K562 (cell line): ENCODE measurements around the gene RGS3. TPM values are rescaled to one million over a fixed set of nuclear protein-coding genes. Genes with fewer than 3 reads are reported as not detected.

Source experiments
- ATAC-seq: fragments of 200-7000 bp; cut with Tn5 transposase; 3 replicates; pipeline ENCODE4 v1.9.1; 2020; ENCODE audit warnings: moderate library complexity
- BruUV-seq: library from RNA; stranded (reverse); fragments of 400-500 nt; replicated peaks from 2 replicates; lab custom pipeline; 2021; lab: Mats Ljungman, UMichigan
- CTCF ChIA-PET: fragments of 300-600 bp; formaldehyde crosslinking; extraction: SDS; loops from one replicate; lab custom pipeline; 2021; ENCODE audit warnings: low intra/inter-chr PET ratio; lab: Yijun Ruan, JAX
- POLR2A ChIA-PET: fragments of 300-600, 350-650 bp; sonication (Branson Sonifier 250); formaldehyde crosslinking; extraction: SDS; loops from one replicate; lab custom pipeline; 2021; ENCODE audit warnings: antibody characterized with exemption, inconsistent platforms; lab: Yijun Ruan, JAX
- DNase-seq, 4 experiments: peaks; one replicate each; pipeline versions ENCODE4 v3.0.0 to v3.0.0-alpha.2; 2011 to 2018; ENCODE audit warnings: low spot score in 3 of 4, mixed read lengths in 3 of 4; ENCODE audit errors: extremely low read depth in 1 of 4
- FAIRE-seq: peaks from 2 replicates; lab custom pipeline; 2011; peaks lifted over from hg19 to GRCh38; lab: Jason Lieb, UNC
- H2AFZ ChIP-seq: 2 replicates; pipeline ENCODE4 v1.6.0; 2011; ENCODE audit warnings: low read depth, low read length, control low read depth, inconsistent platforms
- H3K27ac ChIP-seq: fragments of 200-600 bp; 3 replicates; pipeline ENCODE4 v1.8.0; 2011; ENCODE audit warnings: low read depth, mild to moderate bottlenecking, control low read depth, inconsistent platforms, low read length, moderate library complexity, mixed read lengths; ENCODE audit errors: extremely low read depth
- H3K27me3 ChIP-seq, 2 experiments: fragments of 300-600 bp in 1 of 2; 2 replicates in 1 of 2; 3 replicates in 1 of 2; pipeline versions ENCODE4 v1.6.0 to v1.8.0; 2011; ENCODE audit warnings: inconsistent platforms in 2 of 2, low read length in 2 of 2, mild to moderate bottlenecking in 1 of 2, mixed read lengths in 1 of 2, moderate library complexity in 1 of 2; ENCODE audit not compliant: control insufficient read depth in 2 of 2, insufficient read depth in 2 of 2
- H3K36me3 ChIP-seq: fragments of 300-600 bp; 3 replicates; pipeline ENCODE4 v1.8.0; 2011; ENCODE audit warnings: mild to moderate bottlenecking, low read length, inconsistent platforms; ENCODE audit not compliant: control insufficient read depth, insufficient read depth
- H3K4me1 ChIP-seq, 2 experiments: fragments of 200-600 bp in 1 of 2; replicated peaks in 1 of 2; 2 replicates in 1 of 2; 3 replicates in 1 of 2; pipeline versions ENCODE4 v1.5.1 to v1.8.0; 2011; ENCODE audit warnings: inconsistent platforms in 2 of 2, low read length in 2 of 2, mild to moderate bottlenecking in 1 of 2, mixed read lengths in 1 of 2, moderate library complexity in 1 of 2; ENCODE audit not compliant: control insufficient read depth in 2 of 2, insufficient read depth in 2 of 2
- H3K4me2 ChIP-seq: 2 replicates; pipeline ENCODE4 v1.6.1; 2011; ENCODE audit warnings: low read length, control low read depth, inconsistent platforms, mixed read lengths; ENCODE audit not compliant: insufficient read depth
- H3K4me3 ChIP-seq: fragments of 200-600 bp; sonication (generic), shearing (Covaris generic); 2 replicates; pipeline ENCODE4 v1.5.1; 2016; ENCODE audit warnings: control low read depth, inconsistent platforms
- H3K79me2 ChIP-seq: fragments of 200-600 bp; 3 replicates; pipeline ENCODE4 v1.8.0; 2011; ENCODE audit warnings: low read length, inconsistent platforms; ENCODE audit not compliant: control insufficient read depth, insufficient read depth
- H3K9ac ChIP-seq, 2 experiments: 2 replicates each; pipeline versions ENCODE4 v1.6.0 to v1.6.1; 2011; ENCODE audit warnings: low read depth in 2 of 2, low read length in 2 of 2, control low read depth in 1 of 2, inconsistent platforms in 1 of 2, mild to moderate bottlenecking in 1 of 2, mixed read lengths in 1 of 2; ENCODE audit not compliant: insufficient read depth in 1 of 2
- H3K9me1 ChIP-seq: one replicate; pipeline ENCODE4 v1.6.0; 2011; ENCODE audit warnings: inconsistent platforms, mild to moderate bottlenecking, low read length, moderate library complexity; ENCODE audit not compliant: control insufficient read depth, insufficient read depth
- H3K9me3 ChIP-seq: replicated peaks from 2 replicates; pipeline ENCODE4 v1.5.1; 2011; ENCODE audit warnings: low read depth, low read length, inconsistent platforms; ENCODE audit not compliant: control insufficient read depth, insufficient read depth
- H4K20me1 ChIP-seq: replicated peaks from 2 replicates; pipeline ENCODE4 v1.6.1; 2011; ENCODE audit warnings: low read length, inconsistent platforms, mixed read lengths; ENCODE audit not compliant: control insufficient read depth, insufficient read depth
- BHLHE40 ChIP-seq: IDR thresholded peaks from 2 replicates; pipeline ENCODE4 v1.6.1; 2011; ENCODE audit warnings: low read length, improper control_type of control experiment
- CC2D1A ChIP-seq: fragments of 450-650 bp; IDR thresholded peaks from 2 replicates; pipeline ENCODE4 v1.6.1; 2017; ENCODE audit warnings: mild to moderate bottlenecking
- EWSR1 ChIP-seq: fragments of 450-650 bp; IDR thresholded peaks from 2 replicates; pipeline ENCODE4 v1.6.1; 2018; ENCODE audit warnings: borderline replicate concordance, mild to moderate bottlenecking, low read depth, moderate library complexity; ENCODE audit not compliant: partially characterized antibody
- POLR2AphosphoS5 ChIP-seq: IDR thresholded peaks from 2 replicates; pipeline ENCODE4 v1.6.1; 2011; ENCODE audit warnings: mild to moderate bottlenecking, low read depth, low read length, moderate library complexity; ENCODE audit not compliant: control insufficient read depth, insufficient read depth
- SMARCA4 ChIP-seq: fragments of 450-650 bp; IDR thresholded peaks from 2 replicates; pipeline ENCODE4 v1.6.1; 2016
- WGBS: fragments of 100-300 bp; shearing (Covaris generic); methylation state at CpG from one replicate; pipeline ENCODE4 v1.1.6; 2016; ENCODE audit warnings: low coverage, mixed read lengths; ENCODE audit not compliant: insufficient coverage; ENCODE audit errors: missing lambda C conversion rate; 5-methylcytosine and 5-hydroxymethylcytosine counted together
- in situ Hi-C: fragments of 300-500 bp; cut with MboI; formaldehyde crosslinking; loops from 4 replicates; pipeline ENCODE4 v1.15.0; 2018; ENCODE audit warnings: inconsistent platforms, mixed read lengths
- intact Hi-C: fragments of 100-400 bp; cut with micrococcal nuclease; formaldehyde crosslinking; loops from 2 replicates; pipeline ENCODE4 v1.14.2; 2022
- polyA plus RNA-seq, 8 experiments: library from polyadenylated mRNA; depleted of rRNA in 4 of 8; stranded (reverse) in 5 of 8; unstranded in 3 of 8; fragments of >200 nt; fragmentation: Nextera tagmentation in 2 of 8; fragmentation: Illumina TruSeq in 1 of 8; extraction: Ambion mirVana in 2 of 8; extraction: Trizol in 1 of 8; gene quantifications; 2 replicates each; pipeline versions ENCODE4 v1.2.1 to v1.2.3, GENCODE V29; 2011 to 2014; ENCODE audit warnings: inconsistent platforms in 1 of 8, missing spikeins in 1 of 8
- total RNA-seq, 7 experiments: library from RNA; depleted of rRNA in 6 of 7; stranded (reverse); fragments of >200 nt in 6 of 7; fragmentation: Illumina TruSeq in 2 of 7; extraction: Trizol in 2 of 7; gene quantifications; 2 replicates each; pipeline versions ENCODE4 v1.2.1 to v1.2.3, GENCODE V29; 2011 to 2021; ENCODE audit warnings: low replicate concordance in 1 of 7
- TF ChIP-seq, protein P1 (sequence below): fragments of 450-650 bp; IDR thresholded peaks from 2 replicates; pipeline ENCODE4 v1.6.1; 2016; ENCODE audit warnings: mild to moderate bottlenecking, moderate library complexity

RGS3 gene
- total and polyA plus RNA-seq, 9 of the 15 experiments (the other 6 are each of a cell fraction or from before 2014, with no cell fraction given) = 0.08 to 2.9 (median 0.95) TPM

DNA sequence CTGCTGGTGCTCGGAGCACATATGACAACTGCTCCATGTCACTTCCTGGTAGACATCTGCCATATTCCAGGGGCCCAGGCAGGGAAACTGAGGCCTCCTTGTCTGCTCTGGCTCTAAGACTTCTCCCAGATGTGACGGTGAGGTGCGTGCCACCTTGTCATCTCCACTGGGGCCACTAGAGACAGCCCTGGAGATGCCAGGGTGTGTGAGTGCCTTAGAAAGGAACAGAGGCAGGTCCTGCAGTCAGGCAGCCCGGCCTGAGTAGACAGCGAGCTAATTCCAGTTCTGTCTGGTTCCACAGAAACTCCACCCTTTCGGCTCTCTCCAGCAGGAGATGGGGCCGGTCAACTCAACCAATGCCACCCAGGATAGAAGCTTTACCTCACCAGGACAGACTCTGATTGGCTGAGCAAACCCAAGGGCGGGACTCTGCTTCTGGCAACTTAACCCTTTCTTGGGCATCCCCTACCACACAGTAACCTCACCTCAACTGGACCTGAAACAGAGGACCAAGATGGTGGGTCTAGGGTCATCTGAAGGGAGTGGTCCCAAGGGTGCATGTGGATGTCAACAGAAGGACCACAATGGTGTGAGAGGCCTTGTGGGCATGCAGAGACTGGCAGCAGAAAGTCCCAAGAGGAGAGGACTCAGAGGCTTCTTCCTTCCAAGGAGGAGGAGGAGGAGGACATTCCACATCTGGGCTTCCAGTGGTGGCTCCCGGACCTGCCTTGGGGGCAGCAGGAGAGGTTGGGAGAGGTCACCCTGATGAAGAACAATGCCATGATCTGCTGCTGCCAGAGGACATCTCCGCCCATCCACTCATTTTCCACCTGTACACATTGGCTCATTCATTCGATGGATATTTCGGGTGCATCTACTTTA is 77.7 kb downstream of the RGS3 start (continued):
- TF ChIP-seq BHLHE40 (0 out of 2 replicates have a peak, but pooled peaks have one; percentile 0), POLR2AphosphoS5 (0 out of 2 replicates have a peak, but pooled peaks have one; percentile 37), SMARCA4 (0 out of 2 replicates have a peak, but pooled peaks have one; percentile 17), EWSR1 (no peak)
- TF ChIP-seq, all 486 proteins: peak for 49

DNA sequence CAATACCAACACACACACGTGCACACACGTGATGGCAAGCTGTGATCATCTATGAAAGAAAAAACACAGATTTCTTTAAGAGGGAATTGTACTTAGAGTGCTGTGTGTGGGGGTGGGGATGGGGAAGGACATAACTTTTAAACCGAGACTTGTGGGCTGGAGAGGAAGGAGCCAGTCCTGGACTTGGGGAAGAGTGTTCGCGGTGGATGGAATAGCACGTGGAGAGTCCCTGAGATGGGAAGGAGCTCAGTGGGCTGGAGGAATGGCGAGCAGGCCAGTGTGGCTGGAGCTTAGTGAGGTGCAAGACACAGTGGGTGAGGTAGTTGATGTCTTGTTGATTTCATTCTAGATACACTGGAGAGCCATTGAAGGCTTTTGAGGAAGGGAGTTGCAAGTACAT is 78.5 kb downstream of the RGS3 start:
- Histone ChIP-seq H3K79me2 (no peaks in the 10 kb centered on the region), H3K27ac (no peak overlapping the region), H4K20me1 (no peaks in the 10 kb centered on the region), H3K4me1 (peaks cover 16 to 28% of the 10 kb centered on the region in 2 experiments; a peak in 4 of 5 replicates), H3K9me1 (peaks cover 6% of the 10 kb centered on the region), H2AFZ (peak overlapping the region; percentile 84), H3K36me3 (no peaks in the 10 kb centered on the region), H3K27me3 (no peaks in the 10 kb centered on the region), H3K4me3 (no peak overlapping the region), H3K4me2 (no peak overlapping the region), H3K9me3 (no peaks in the 10 kb centered on the region), H3K9ac (no peak overlapping the region)
- ChIA-PET POLR2A (interaction anchor here (0.9 kb wide), 1 partner anchor 87 kb away, joined by 3 read pairs; no protein-coding TSS in a partner anchor), CTCF (no interaction called here)
- in situ Hi-C loops = no loop called here
- FAIRE-seq = no peak
- BruUV-seq = no TSS peak
- no peak for ATAC-seq
- DNase-seq = no peak
- intact Hi-C loops = no loop called here
- WGBS = 47% methylated on average over 7 of the region's 7 CpGs
- TF ChIP-seq, protein P1, sequence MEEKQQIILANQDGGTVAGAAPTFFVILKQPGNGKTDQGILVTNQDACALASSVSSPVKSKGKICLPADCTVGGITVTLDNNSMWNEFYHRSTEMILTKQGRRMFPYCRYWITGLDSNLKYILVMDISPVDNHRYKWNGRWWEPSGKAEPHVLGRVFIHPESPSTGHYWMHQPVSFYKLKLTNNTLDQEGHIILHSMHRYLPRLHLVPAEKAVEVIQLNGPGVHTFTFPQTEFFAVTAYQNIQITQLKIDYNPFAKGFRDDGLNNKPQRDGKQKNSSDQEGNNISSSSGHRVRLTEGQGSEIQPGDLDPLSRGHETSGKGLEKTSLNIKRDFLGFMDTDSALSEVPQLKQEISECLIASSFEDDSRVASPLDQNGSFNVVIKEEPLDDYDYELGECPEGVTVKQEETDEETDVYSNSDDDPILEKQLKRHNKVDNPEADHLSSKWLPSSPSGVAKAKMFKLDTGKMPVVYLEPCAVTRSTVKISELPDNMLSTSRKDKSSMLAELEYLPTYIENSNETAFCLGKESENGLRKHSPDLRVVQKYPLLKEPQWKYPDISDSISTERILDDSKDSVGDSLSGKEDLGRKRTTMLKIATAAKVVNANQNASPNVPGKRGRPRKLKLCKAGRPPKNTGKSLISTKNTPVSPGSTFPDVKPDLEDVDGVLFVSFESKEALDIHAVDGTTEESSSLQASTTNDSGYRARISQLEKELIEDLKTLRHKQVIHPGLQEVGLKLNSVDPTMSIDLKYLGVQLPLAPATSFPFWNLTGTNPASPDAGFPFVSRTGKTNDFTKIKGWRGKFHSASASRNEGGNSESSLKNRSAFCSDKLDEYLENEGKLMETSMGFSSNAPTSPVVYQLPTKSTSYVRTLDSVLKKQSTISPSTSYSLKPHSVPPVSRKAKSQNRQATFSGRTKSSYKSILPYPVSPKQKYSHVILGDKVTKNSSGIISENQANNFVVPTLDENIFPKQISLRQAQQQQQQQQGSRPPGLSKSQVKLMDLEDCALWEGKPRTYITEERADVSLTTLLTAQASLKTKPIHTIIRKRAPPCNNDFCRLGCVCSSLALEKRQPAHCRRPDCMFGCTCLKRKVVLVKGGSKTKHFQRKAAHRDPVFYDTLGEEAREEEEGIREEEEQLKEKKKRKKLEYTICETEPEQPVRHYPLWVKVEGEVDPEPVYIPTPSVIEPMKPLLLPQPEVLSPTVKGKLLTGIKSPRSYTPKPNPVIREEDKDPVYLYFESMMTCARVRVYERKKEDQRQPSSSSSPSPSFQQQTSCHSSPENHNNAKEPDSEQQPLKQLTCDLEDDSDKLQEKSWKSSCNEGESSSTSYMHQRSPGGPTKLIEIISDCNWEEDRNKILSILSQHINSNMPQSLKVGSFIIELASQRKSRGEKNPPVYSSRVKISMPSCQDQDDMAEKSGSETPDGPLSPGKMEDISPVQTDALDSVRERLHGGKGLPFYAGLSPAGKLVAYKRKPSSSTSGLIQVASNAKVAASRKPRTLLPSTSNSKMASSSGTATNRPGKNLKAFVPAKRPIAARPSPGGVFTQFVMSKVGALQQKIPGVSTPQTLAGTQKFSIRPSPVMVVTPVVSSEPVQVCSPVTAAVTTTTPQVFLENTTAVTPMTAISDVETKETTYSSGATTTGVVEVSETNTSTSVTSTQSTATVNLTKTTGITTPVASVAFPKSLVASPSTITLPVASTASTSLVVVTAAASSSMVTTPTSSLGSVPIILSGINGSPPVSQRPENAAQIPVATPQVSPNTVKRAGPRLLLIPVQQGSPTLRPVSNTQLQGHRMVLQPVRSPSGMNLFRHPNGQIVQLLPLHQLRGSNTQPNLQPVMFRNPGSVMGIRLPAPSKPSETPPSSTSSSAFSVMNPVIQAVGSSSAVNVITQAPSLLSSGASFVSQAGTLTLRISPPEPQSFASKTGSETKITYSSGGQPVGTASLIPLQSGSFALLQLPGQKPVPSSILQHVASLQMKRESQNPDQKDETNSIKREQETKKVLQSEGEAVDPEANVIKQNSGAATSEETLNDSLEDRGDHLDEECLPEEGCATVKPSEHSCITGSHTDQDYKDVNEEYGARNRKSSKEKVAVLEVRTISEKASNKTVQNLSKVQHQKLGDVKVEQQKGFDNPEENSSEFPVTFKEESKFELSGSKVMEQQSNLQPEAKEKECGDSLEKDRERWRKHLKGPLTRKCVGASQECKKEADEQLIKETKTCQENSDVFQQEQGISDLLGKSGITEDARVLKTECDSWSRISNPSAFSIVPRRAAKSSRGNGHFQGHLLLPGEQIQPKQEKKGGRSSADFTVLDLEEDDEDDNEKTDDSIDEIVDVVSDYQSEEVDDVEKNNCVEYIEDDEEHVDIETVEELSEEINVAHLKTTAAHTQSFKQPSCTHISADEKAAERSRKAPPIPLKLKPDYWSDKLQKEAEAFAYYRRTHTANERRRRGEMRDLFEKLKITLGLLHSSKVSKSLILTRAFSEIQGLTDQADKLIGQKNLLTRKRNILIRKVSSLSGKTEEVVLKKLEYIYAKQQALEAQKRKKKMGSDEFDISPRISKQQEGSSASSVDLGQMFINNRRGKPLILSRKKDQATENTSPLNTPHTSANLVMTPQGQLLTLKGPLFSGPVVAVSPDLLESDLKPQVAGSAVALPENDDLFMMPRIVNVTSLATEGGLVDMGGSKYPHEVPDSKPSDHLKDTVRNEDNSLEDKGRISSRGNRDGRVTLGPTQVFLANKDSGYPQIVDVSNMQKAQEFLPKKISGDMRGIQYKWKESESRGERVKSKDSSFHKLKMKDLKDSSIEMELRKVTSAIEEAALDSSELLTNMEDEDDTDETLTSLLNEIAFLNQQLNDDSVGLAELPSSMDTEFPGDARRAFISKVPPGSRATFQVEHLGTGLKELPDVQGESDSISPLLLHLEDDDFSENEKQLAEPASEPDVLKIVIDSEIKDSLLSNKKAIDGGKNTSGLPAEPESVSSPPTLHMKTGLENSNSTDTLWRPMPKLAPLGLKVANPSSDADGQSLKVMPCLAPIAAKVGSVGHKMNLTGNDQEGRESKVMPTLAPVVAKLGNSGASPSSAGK = peak; percentile 74
- TF ChIP-seq BHLHE40 (0 out of 2 replicates have a peak, but pooled peaks have one; percentile 2), CC2D1A (no peak)
